T-helper 2 cell treated with Interferon-gamma antibody and Interleukin-4, amounts not matched to agents 100 ng/mL and 5 ng/mL, for 36 hours (primary cell): ENCODE measurements around the gene UNC119B. TPM values are rescaled to one million over a fixed set of nuclear protein-coding genes. Genes with fewer than 3 reads are reported as not detected.
"Not testable (repeated sequence)": the region's sequence is repeated elsewhere in the genome, so short reads cannot be mapped to it uniquely, and the experiment has no call there.

ENCODE experiments used
- intact Hi-C: fragments of 100-400 bp; cut with micrococcal nuclease; formaldehyde crosslinking; loops from one replicate; pipeline ENCODE4 v1.15.1; 2023
- total RNA-seq: library from RNA; stranded (reverse); gene quantifications from 2 replicates; pipeline ENCODE4 v1.2.3, GENCODE V29; 2022

Gene UNC119B
- 20.3 and 20.6 TPM in 2 replicates for total RNA-seq

GRCh38 chr12:120710031-120710804 lies at the start of gene UNC119B:
UNC119B (plus strand) TSS chr12:120710458; CDS start chr12:120710475, 17 bp downstream.
- intact Hi-C loops = loop anchor here (1.0 to 2.0 kb wide), 3 partner anchors 15 to 129 kb away; partner anchors contain the start of genes ACADS, MLEC and POP5

GRCh38 chr12:120661432-120661831 lies 48.8 kb upstream of the UNC119B start:
- intact Hi-C loops = no loop called here

- intact Hi-C loops = no loop called here
Observed at GRCh38 chr12:120662879-120663278, 47.4 kb upstream of the UNC119B start.

- intact Hi-C loops = no loop called here
Observed at GRCh38 chr12:120663741-120664140, 46.5 kb upstream of the UNC119B start.

- intact Hi-C loops = no loop called here
Observed at GRCh38 chr12:120666571-120667390, 43.5 kb upstream of the UNC119B start.

GRCh38 chr12:120668091-120668867 lies 42.0 kb upstream of the UNC119B start:
- intact Hi-C loops = no loop called here

GRCh38 chr12:120668868-120669840 lies 41.1 kb upstream of the UNC119B start:
- intact Hi-C loops = no loop called here

- intact Hi-C loops = not testable (repeated sequence)
Observed at GRCh38 chr12:120670237-120670636, 40.0 kb upstream of the UNC119B start.

- intact Hi-C loops = no loop called here
Observed at GRCh38 chr12:120670667-120671066, 39.6 kb upstream of the UNC119B start.

- intact Hi-C loops = no loop called here
Observed at GRCh38 chr12:120674097-120674636, 36.1 kb upstream of the UNC119B start.

GRCh38 chr12:120677765-120678473 lies 32.3 kb upstream of the UNC119B start:
- intact Hi-C loops = no loop called here

GRCh38 chr12:120678572-120678971 lies 31.7 kb upstream of the UNC119B start:
- intact Hi-C loops = no loop called here

GRCh38 chr12:120680165-120680738 lies 30.0 kb upstream of the UNC119B start:
- intact Hi-C loops = no loop called here

- intact Hi-C loops = no loop called here
Observed at GRCh38 chr12:120684523-120684932, 25.7 kb upstream of the UNC119B start.

GRCh38 chr12:120685522-120685921 lies 24.7 kb upstream of the UNC119B start:
- intact Hi-C loops = loop anchor here (5.0 kb wide), 2 partner anchors 218 to 368 kb away; partner anchors contain the start of gene SRSF9

- intact Hi-C loops = loop anchor here (1.0 to 5.0 kb wide), 10 partner anchors 39 to 697 kb away; partner anchors contain the start of genes ACADS, BICDL1, COQ5 and COX6A1
Observed at GRCh38 chr12:120686151-120686689, 24.0 kb upstream of the UNC119B start.

GRCh38 chr12:120686690-120687577 lies 23.3 kb upstream of the UNC119B start, which contains the start of gene MLEC:
MLEC (plus strand) TSS chr12:120687149; CDS start chr12:120687297, 148 bp downstream.
- intact Hi-C loops = loop anchor here (1.0 to 5.0 kb wide), 11 partner anchors 23 to 698 kb away; partner anchors contain the start of genes ACADS, BICDL1, COQ5 and COX6A1
